PC-3 (cell line): Measurements from ENCODE around the gene HOPX. TPM values are rescaled to one million over a fixed set of nuclear protein-coding genes. Genes with fewer than 3 reads are reported as not detected.

Source experiments
- ATAC-seq: fragments of 200-7000 bp; cut with Tn5 transposase; 2 replicates; pipeline ENCODE4 v1.9.1; 2020; ENCODE audit warnings: mild to moderate bottlenecking, moderate library complexity
- BruUV-seq: library from RNA; stranded (reverse); fragments of 400-500 nt; replicated peaks from 2 replicates; lab custom pipeline; 2021; lab: Mats Ljungman, UMichigan
- CTCF ChIA-PET: fragments of 300-600 bp; sonication (Branson Sonifier 250); formaldehyde crosslinking; loops from one replicate; lab custom pipeline; 2022; ENCODE audit warnings: antibody characterized with exemption; lab: Charles Lee
- POLR2A ChIA-PET: fragments of 300-600 bp; sonication (Branson Sonifier 250); formaldehyde crosslinking; loops from one replicate; lab custom pipeline; 2022; ENCODE audit warnings: antibody characterized with exemption; ENCODE audit not compliant: unreplicated experiment; lab: Charles Lee
- DNase-seq: peaks from one replicate; pipeline ENCODE4 v3.0.0-alpha.2; 2015
- H2AFZ ChIP-seq: fragments of 300-600 bp; sonication (generic); 2 replicates; pipeline ENCODE4 v1.6.0; 2016; ENCODE audit warnings: antibody characterized with exemption, low read length
- H3F3A ChIP-seq: fragments of 300-600 bp; sonication (generic); one replicate; pipeline ENCODE4 v1.6.0; 2017; ENCODE audit warnings: antibody characterized with exemption, low read length, control low read depth, mild to moderate bottlenecking; ENCODE audit not compliant: unreplicated experiment
- H3K27ac ChIP-seq: fragments of 300-600 bp; sonication (generic); 2 replicates; pipeline ENCODE4 v1.5.1; 2016; ENCODE audit warnings: mild to moderate bottlenecking, low read length
- H3K27me3 ChIP-seq: fragments of 300-600 bp; sonication (generic); 2 replicates; pipeline ENCODE4 v1.6.1; 2016; ENCODE audit warnings: low read length, mixed read lengths
- H3K36me3 ChIP-seq: fragments of 300-600 bp; sonication (generic); 2 replicates; pipeline ENCODE4 v1.6.1; 2016; ENCODE audit warnings: low read depth, mixed run types, low read length, mixed read lengths
- H3K4me1 ChIP-seq: fragments of 300-600 bp; sonication (generic); 2 replicates; pipeline ENCODE4 v1.5.1; 2016; ENCODE audit warnings: low read length; ENCODE audit not compliant: insufficient read depth
- H3K4me2 ChIP-seq: fragments of 300-600 bp; sonication (generic); 2 replicates; pipeline ENCODE4 v1.6.0; 2016; ENCODE audit warnings: low read length
- H3K4me3 ChIP-seq: fragments of 300-600 bp; sonication (generic); 2 replicates; pipeline ENCODE4 v1.5.1; 2016; ENCODE audit warnings: mild to moderate bottlenecking, low read length, mixed read lengths
- H3K79me2 ChIP-seq: fragments of 300-600 bp; sonication (generic); 2 replicates; pipeline ENCODE4 v1.6.1; 2017; ENCODE audit warnings: low read length, mixed read lengths
- H3K9ac ChIP-seq: fragments of 300-600 bp; sonication (generic); 2 replicates; pipeline ENCODE4 v1.6.0; 2016; ENCODE audit warnings: mild to moderate bottlenecking, low read length
- H3K9me2 ChIP-seq: fragments of 300-600 bp; sonication (generic); replicated peaks from 2 replicates; pipeline ENCODE4 v1.6.1; 2016; ENCODE audit warnings: mixed run types, low read length, mixed read lengths
- H3K9me3 ChIP-seq: fragments of 300-600 bp; sonication (generic); 2 replicates; pipeline ENCODE4 v1.6.1; 2016; ENCODE audit warnings: low read length, mixed read lengths
- H4K20me1 ChIP-seq: fragments of 300-600 bp; sonication (generic); 2 replicates; pipeline ENCODE4 v1.6.1; 2016; ENCODE audit warnings: low read length, mixed read lengths
- CTCF ChIP-seq: fragments of 300-600 bp; sonication (generic); conservative IDR thresholded peaks from 2 replicates; pipeline ENCODE4 v1.5.1; 2017; ENCODE audit warnings: antibody characterized with exemption, low read depth, mild to moderate bottlenecking, low read length
- EZH2 ChIP-seq: fragments of 300-600 bp; sonication (generic); IDR thresholded peaks from one replicate; pipeline ENCODE4 v1.6.1; 2017; ENCODE audit warnings: antibody characterized with exemption, mild to moderate bottlenecking, low read length; ENCODE audit not compliant: unreplicated experiment
- EZH2phosphoT487 ChIP-seq: fragments of 300-600 bp; sonication (generic); IDR thresholded peaks from 2 replicates; pipeline ENCODE4 v1.6.1; 2018; ENCODE audit warnings: mild to moderate bottlenecking, antibody characterized with exemption, low read length, borderline replicate concordance
- intact Hi-C: fragments of 100-400 bp; cut with micrococcal nuclease; formaldehyde crosslinking; loops from 2 replicates; pipeline ENCODE4 v1.9.0; 2023
- total RNA-seq: library from RNA; depleted of rRNA; stranded (reverse); fragments of >200 nt; gene quantifications from 2 replicates; pipeline ENCODE4 v1.2.3, GENCODE V29; 2014

Gene HOPX
- total RNA-seq, 1 experiment from 2014 or later, result 0.87 TPM

- Histone ChIP-seq H3K9me3 (no peaks in the 10 kb centered on the region), H3K9me2 (no peaks in the 10 kb centered on the region), H3K27me3 (no peaks in the 10 kb centered on the region), H3K4me2 (no peak overlapping the region), H2AFZ (no peak overlapping the region), H3K36me3 (no peaks in the 10 kb centered on the region), H3K9ac (no peak overlapping the region), H4K20me1 (no peaks in the 10 kb centered on the region), H3K27ac (no peak overlapping the region), H3F3A (no peaks in the 10 kb centered on the region), H3K4me1 (peaks cover 14% of the 10 kb centered on the region), H3K4me3 (no peak overlapping the region), H3K79me2 (no peaks in the 10 kb centered on the region)
- BruUV-seq, result no TSS peak
- DNase-seq (no peak), ATAC-seq (no peak)
- ChIA-PET POLR2A (no interaction called here), CTCF (no interaction called here)
- intact Hi-C loops, result no loop called here
- TF ChIP-seq EZH2phosphoT487 (no peak), CTCF (no peak), EZH2 (no peak)
These were observed 28.9 kb downstream of the HOPX start for GRCh38 chr4:56652196-56652595.

- intact Hi-C loops, result no loop called here
- Histone ChIP-seq H3K27ac (no peak overlapping the region), H3K4me1 (peaks cover 14% of the 10 kb centered on the region), H2AFZ (no peak overlapping the region), H3K9ac (no peak overlapping the region), H3F3A (no peaks in the 10 kb centered on the region), H3K79me2 (no peaks in the 10 kb centered on the region), H3K9me2 (no peaks in the 10 kb centered on the region), H3K4me2 (no peak overlapping the region), H3K36me3 (no peaks in the 10 kb centered on the region), H4K20me1 (no peaks in the 10 kb centered on the region), H3K27me3 (no peaks in the 10 kb centered on the region), H3K9me3 (no peaks in the 10 kb centered on the region), H3K4me3 (no peak overlapping the region)
- BruUV-seq, result no TSS peak
- DNase-seq, result no peak
- TF ChIP-seq CTCF (no peak), EZH2phosphoT487 (no peak), EZH2 (no peak)
- ATAC-seq, result no peak
- ChIA-PET POLR2A (no interaction called here), CTCF (no interaction called here)
These were observed 30.1 kb downstream of the HOPX start for GRCh38 chr4:56651056-56651350.

- intact Hi-C loops, result no loop called here
- Histone ChIP-seq H3K36me3 (no peaks in the 10 kb centered on the region), H3K9ac (no peak overlapping the region), H2AFZ (no peak overlapping the region), H3K79me2 (no peaks in the 10 kb centered on the region), H3F3A (no peaks in the 10 kb centered on the region), H3K9me3 (no peaks in the 10 kb centered on the region), H3K9me2 (no peaks in the 10 kb centered on the region), H3K4me1 (peaks cover 14% of the 10 kb centered on the region), H3K4me3 (no peak overlapping the region), H4K20me1 (no peaks in the 10 kb centered on the region), H3K4me2 (no peak overlapping the region), H3K27ac (no peak overlapping the region), H3K27me3 (no peaks in the 10 kb centered on the region)
- no TSS peak for BruUV-seq
- ATAC-seq (no peak), DNase-seq (peak; percentile 7)
- TF ChIP-seq EZH2, result no peak
- 0 out of 2 replicates have a peak, but pooled peaks have one; percentile 27 for TF ChIP-seq CTCF
- no peak for TF ChIP-seq EZH2phosphoT487
- ChIA-PET CTCF (no interaction called here), POLR2A (no interaction called here)
These were observed 30.6 kb downstream of the HOPX start for GRCh38 chr4:56650262-56651055.
